AG04450 (cell line): ENCODE data around the gene GDF10. TPM values are rescaled to one million over a fixed set of nuclear protein-coding genes. Genes with fewer than 3 reads are reported as not detected.

Experiments
- CTCF ChIA-PET: fragments of 300-600, 350-600 bp; formaldehyde crosslinking; extraction: SDS; loops from one replicate; lab custom pipeline; 2022; ENCODE audit warnings: antibody characterized with exemption, inconsistent platforms; lab: Charles Lee
- POLR2A ChIA-PET: fragments of 350-600 bp; formaldehyde crosslinking; extraction: SDS; loops from one replicate; lab custom pipeline; 2021; ENCODE audit warnings: antibody characterized with exemption, inconsistent platforms; lab: Yijun Ruan, JAX
- DNase-seq: peaks from one replicate; pipeline ENCODE4 v3.0.0-alpha.2; 2011; ENCODE audit warnings: low read depth, low spot score
- H3K27ac ChIP-seq: one replicate; pipeline ENCODE4 v1.5.1; 2012; ENCODE audit warnings: low read depth, low read length, control low read depth
- H3K27me3 ChIP-seq: one replicate; pipeline ENCODE4 v1.6.0; 2012; ENCODE audit warnings: low read length; ENCODE audit not compliant: control insufficient read depth, insufficient read depth
- H3K4me3 ChIP-seq: 2 replicates; pipeline ENCODE4 v1.5.1; 2011; ENCODE audit warnings: mild to moderate bottlenecking, low read depth, low read length, control low read depth
- H3K9me3 ChIP-seq: 2 replicates; pipeline ENCODE4 v1.5.1; 2012; ENCODE audit warnings: low read length; ENCODE audit not compliant: control insufficient read depth, insufficient read depth
- CTCF ChIP-seq: IDR thresholded peaks from 2 replicates; pipeline ENCODE4 v1.5.1; 2011; ENCODE audit warnings: low read depth, low read length, control low read depth, inconsistent platforms
- polyA plus RNA-seq: library from polyadenylated mRNA; depleted of rRNA; stranded (reverse); fragments of >200 nt; gene quantifications from 2 replicates; pipeline ENCODE4 v1.2.3, GENCODE V29; 2011

The GDF10 gene
- polyA plus RNA-seq, 1 experiment, result 0.14 TPM

- no peak overlapping the region for H3K4me3 ChIP-seq
- peaks cover 27% of the 10 kb centered on the region for H3K27me3 ChIP-seq
- POLR2A ChIA-PET, result no interaction called here
- H3K27ac ChIP-seq, result no peak overlapping the region
- CTCF ChIA-PET, result interaction anchor here (1.5 kb wide), 1 partner anchor 12 kb away, joined by 4 read pairs; no protein-coding TSS in a partner anchor
- no peak for TF ChIP-seq CTCF
- H3K9me3 ChIP-seq, result no peaks in the 10 kb centered on the region; the same call in 1 of the 2 replicates
- no peak for DNase-seq
Observed at GRCh38 chr10:47349516-47349915, 49.5 kb downstream of the GDF10 start.

DNA sequence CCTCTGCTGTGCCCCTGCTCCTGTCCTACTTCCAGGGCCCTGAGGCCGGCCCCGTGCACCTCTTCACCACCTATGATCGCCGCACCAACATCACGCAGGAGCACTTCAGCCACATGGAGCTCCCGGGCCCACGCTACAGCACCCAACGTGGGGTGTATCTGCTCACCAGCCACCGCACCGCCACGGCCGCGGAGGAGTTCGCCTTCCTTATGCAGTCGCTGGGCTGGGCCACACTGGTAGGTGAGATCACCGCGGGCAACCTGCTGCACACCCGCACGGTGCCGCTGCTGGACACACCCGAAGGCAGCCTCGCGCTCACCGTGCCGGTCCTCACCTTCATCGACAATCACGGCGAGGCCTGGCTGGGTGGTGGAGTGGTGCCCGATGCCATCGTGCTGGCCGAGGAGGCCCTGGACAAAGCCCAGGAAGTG is 50.0 kb downstream of the GDF10 start:
- POLR2A ChIA-PET, result no interaction called here
- Histone ChIP-seq H3K27ac (no peak overlapping the region), H3K4me3 (no peak overlapping the region), H3K9me3 (no peaks in the 10 kb centered on the region; the same call in 1 of the 2 replicates), H3K27me3 (peaks cover 30% of the 10 kb centered on the region)
- DNase-seq, result no peak
- TF ChIP-seq CTCF, result no peak
- CTCF ChIA-PET, result interaction anchor here (1.5 kb wide), 1 partner anchor 12 kb away, joined by 4 read pairs; no protein-coding TSS in a partner anchor

DNA sequence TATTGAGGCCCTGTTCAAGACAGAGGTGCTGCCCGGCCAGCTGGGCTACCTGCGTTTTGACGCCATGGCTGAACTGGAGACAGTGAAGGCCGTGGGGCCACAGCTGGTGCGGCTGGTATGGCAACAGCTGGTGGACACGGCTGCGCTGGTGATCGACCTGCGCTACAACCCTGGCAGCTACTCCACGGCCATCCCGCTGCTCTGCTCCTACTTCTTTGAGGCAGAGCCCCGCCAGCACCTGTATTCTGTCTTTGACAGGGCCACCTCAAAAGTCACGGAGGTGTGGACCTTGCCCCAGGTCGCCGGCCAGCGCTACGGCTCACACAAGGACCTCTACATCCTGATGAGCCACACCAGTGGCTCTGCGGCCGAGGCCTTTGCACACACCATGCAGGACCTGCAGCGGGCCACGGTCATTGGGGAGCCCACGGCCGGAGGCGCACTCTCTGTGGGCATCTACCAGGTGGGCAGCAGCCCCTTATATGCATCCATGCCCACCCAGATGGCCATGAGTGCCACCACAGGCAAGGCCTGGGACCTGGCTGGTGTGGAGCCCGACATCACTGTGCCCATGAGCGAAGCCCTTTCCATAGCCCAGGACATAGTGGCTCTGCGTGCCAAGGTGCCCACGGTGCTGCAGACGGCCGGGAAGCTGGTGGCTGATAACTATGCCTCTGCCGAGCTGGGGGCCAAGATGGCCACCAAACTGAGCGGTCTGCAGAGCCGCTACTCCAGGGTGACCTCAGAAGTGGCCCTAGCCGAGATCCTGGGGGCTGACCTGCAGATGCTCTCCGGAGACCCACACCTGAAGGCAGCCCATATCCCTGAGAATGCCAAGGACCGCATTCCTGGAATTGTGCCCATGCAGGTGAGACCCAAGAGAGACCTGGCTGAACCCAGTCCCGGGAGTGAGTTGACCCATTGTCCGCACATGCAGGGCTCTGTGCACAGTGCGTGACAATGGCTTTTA is 51.0 kb downstream of the GDF10 start:
- Histone ChIP-seq H3K27ac (no peak overlapping the region), H3K4me3 (no peak overlapping the region), H3K9me3 (no peaks in the 10 kb centered on the region; the same call in 1 of the 2 replicates), H3K27me3 (peaks cover 27% of the 10 kb centered on the region)
- CTCF ChIA-PET, result interaction anchor here (1.5 kb wide), 1 partner anchor 11 kb away, joined by 4 read pairs; no protein-coding TSS in a partner anchor
- no peak for TF ChIP-seq CTCF
- POLR2A ChIA-PET, result no interaction called here
- DNase-seq, result no peak

- DNase-seq, result no peak
- H3K27ac ChIP-seq, result no peak overlapping the region
- POLR2A ChIA-PET, result no interaction called here
- TF ChIP-seq CTCF, result no peak
- no peaks in the 10 kb centered on the region; the same call in 1 of the 2 replicates for H3K9me3 ChIP-seq
- CTCF ChIA-PET, result interaction anchor here (1.6 kb wide), 1 partner anchor 12 kb away, joined by 5 read pairs; no protein-coding TSS in a partner anchor
- H3K4me3 ChIP-seq, result no peak overlapping the region
- peaks cover 21% of the 10 kb centered on the region for H3K27me3 ChIP-seq
Observed at GRCh38 chr10:47351899-47352815, 52.2 kb downstream of the GDF10 start.
